GM12872 (cell line): ENCODE measurements around the gene SYNM.

Source experiments
- CTCF ChIP-seq: IDR thresholded peaks from 3 replicates; pipeline ENCODE4 v1.5.1; 2011; ENCODE audit warnings: low read depth, mild to moderate bottlenecking, low read length, moderate library complexity; ENCODE audit not compliant: insufficient read depth

SYNM gene

GRCh38 chr15:99130314-99130713, 25.4 kb downstream of the SYNM start:
- TF ChIP-seq CTCF, result no peak

DNA sequence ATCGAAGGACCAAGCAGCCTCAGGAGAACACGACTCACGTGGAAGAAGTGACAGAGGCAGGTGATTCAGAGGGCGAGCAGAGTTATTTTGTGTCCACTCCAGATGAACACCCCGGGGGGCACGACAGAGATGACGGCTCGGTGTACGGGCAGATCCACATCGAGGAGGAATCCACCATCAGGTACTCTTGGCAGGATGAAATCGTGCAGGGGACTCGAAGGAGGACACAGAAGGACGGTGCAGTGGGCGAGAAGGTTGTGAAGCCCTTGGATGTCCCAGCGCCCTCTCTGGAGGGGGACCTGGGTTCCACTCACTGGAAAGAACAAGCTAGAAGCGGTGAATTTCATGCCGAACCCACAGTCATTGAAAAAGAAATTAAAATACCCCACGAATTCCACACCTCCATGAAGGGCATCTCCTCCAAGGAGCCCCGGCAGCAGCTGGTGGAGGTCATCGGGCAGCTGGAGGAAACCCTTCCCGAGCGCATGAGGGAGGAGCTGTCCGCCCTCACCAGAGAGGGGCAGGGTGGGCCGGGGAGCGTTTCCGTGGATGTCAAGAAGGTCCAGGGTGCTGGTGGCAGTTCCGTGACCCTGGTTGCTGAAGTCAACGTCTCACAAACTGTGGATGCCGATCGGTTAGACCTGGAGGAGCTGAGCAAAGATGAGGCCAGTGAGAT, 26.0 kb downstream of the SYNM start:
- TF ChIP-seq CTCF, result no peak

DNA sequence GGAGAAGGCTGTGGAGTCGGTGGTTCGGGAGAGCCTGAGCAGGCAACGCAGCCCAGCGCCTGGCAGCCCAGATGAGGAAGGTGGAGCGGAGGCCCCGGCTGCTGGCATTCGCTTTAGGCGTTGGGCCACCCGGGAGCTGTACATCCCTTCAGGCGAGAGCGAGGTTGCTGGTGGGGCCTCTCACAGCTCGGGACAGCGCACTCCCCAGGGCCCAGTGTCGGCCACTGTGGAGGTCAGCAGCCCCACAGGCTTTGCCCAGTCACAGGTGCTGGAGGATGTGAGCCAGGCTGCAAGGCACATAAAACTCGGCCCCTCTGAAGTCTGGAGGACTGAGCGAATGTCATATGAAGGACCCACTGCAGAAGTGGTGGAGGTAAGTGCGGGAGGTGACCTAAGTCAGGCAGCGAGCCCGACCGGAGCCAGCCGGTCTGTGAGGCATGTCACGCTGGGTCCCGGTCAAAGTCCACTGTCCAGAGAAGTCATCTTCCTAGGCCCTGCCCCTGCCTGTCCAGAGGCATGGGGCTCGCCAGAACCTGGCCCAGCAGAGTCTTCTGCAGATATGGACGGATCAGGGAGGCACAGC, 26.7 kb downstream of the SYNM start:
- no peak for TF ChIP-seq CTCF

DNA sequence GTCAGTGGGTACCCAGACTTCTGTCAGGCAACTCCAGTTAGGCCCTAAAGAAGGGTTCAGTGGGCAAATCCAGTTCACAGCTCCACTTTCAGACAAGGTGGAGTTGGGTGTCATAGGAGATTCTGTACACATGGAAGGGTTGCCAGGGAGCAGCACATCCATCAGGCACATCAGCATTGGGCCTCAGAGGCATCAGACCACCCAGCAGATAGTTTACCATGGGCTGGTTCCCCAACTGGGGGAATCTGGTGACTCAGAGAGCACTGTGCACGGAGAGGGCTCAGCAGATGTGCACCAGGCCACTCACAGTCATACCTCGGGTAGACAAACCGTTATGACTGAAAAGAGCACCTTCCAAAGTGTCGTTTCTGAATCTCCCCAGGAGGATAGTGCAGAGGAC, 27.2 kb downstream of the SYNM start:
- no peak for TF ChIP-seq CTCF

GRCh38 chr15:99132634-99133287, 27.9 kb downstream of the SYNM start:
- no peak for TF ChIP-seq CTCF

- TF ChIP-seq CTCF, result no peak
Measured at GRCh38 chr15:99134317-99134821, 29.5 kb downstream of the SYNM start.

DNA sequence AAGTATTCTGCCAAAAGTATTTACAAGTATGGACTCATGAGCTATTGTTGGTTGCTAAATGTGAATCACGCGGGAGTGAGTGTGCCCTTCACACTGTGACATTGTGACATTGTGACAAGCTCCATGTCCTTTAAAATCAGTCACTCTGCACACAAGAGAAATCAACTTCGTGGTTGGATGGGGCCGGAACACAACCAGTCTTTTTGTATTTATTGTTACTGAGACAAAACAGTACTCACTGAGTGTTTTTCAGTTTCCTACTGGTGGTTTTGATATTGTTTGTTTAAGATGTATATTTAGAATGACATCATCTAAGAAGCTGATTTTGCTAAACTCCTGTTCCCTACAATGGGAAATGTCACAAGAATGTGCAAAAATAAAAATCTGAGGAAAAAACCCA, 30.3 kb downstream of the SYNM start:
- TF ChIP-seq CTCF, result no peak
